Measurements from ENCODE around the gene ITGA3.

ITGA3 gene

GRCh38 chr17:50113624-50114320, 57.9 kb downstream of the ITGA3 start:
- POLR2A ChIA-PET: interaction anchor here (1.1 kb wide), 1 partner anchor 184 kb away, joined by 3 read pairs; no protein-coding TSS in a partner anchor
- no peak for DNase-seq (ENCODE audit: low read depth, low spot score)
- H3K4me3 ChIP-seq (ENCODE audit: low read depth, low read length): no peak overlapping the region
- no peak for TF ChIP-seq CTCF (IDR thresholded peaks at IDR 0.05; ENCODE audit: insufficient read depth, low read length, missing control alignments)
- CTCF ChIA-PET: interaction anchor here (0.8 to 10.0 kb wide), 17 partner anchors 9 to 187 kb away, joined by 3 to 92 read pairs (median 9); partner anchors contain the start of genes PDK2, PPP1R9B and SAMD14

- ChIA-PET POLR2A (interaction anchor here (1.1 kb wide), 2 partner anchors 9 to 183 kb away, joined by 3 read pairs; no protein-coding TSS in a partner anchor), CTCF (interaction anchor here (0.9 to 10.0 kb wide), 22 partner anchors 9 to 282 kb away, joined by 3 to 92 read pairs (median 8); partner anchors contain the start of genes LRRC59, PDK2, PPP1R9B and SAMD14)
- DNase-seq (ENCODE audit: low read depth, low spot score): no peak
- no peak overlapping the region for H3K4me3 ChIP-seq (ENCODE audit: low read depth, low read length)
- TF ChIP-seq CTCF (IDR thresholded peaks at IDR 0.05; ENCODE audit: insufficient read depth, low read length, missing control alignments): no peak
Observed at GRCh38 chr17:50114401-50114800, 58.5 kb downstream of the ITGA3 start.

- no peak for DNase-seq (ENCODE audit: low read depth, low spot score)
- POLR2A ChIA-PET: interaction anchor here (1.1 kb wide), 2 partner anchors 8 to 183 kb away, joined by 3 read pairs; no protein-coding TSS in a partner anchor
- TF ChIP-seq CTCF (IDR thresholded peaks at IDR 0.05; ENCODE audit: insufficient read depth, low read length, missing control alignments): peak; percentile 69
- CTCF ChIA-PET: interaction anchor here (0.9 to 10.0 kb wide), 25 partner anchors 7 to 282 kb away, joined by 3 to 92 read pairs (median 7); partner anchors contain the start of genes LRRC59, PDK2, PPP1R9B and SAMD14
- no peak overlapping the region for H3K4me3 ChIP-seq (ENCODE audit: low read depth, low read length)
Observed at GRCh38 chr17:50114849-50115357, 59.0 kb downstream of the ITGA3 start.

- H3K4me3 ChIP-seq (ENCODE audit: low read depth, low read length): no peak overlapping the region
- no peak for TF ChIP-seq CTCF (IDR thresholded peaks at IDR 0.05; ENCODE audit: insufficient read depth, low read length, missing control alignments)
- POLR2A ChIA-PET: interaction anchor here (1.1 kb wide), 1 partner anchor 7 kb away, joined by 3 read pairs; no protein-coding TSS in a partner anchor
- DNase-seq (ENCODE audit: low read depth, low spot score): no peak
- CTCF ChIA-PET: interaction anchor here (1.0 to 10.0 kb wide), 21 partner anchors 8 to 247 kb away, joined by 3 to 92 read pairs (median 7); partner anchors contain the start of genes PDK2, PPP1R9B and SGCA
Observed at GRCh38 chr17:50115756-50116155, 59.8 kb downstream of the ITGA3 start.

- H3K4me3 ChIP-seq (ENCODE audit: low read depth, low read length): no peak overlapping the region
- TF ChIP-seq CTCF (IDR thresholded peaks at IDR 0.05; ENCODE audit: insufficient read depth, low read length, missing control alignments): peak; percentile 56
- ChIA-PET POLR2A (interaction anchor here (1.1 kb wide), 1 partner anchor 75 kb away, joined by 3 read pairs; no protein-coding TSS in a partner anchor), CTCF (interaction anchor here (0.7 to 10.0 kb wide), 16 partner anchors 9 to 180 kb away, joined by 3 to 92 read pairs (median 5); partner anchors contain the start of gene SGCA)
- DNase-seq (ENCODE audit: low read depth, low spot score): no peak
Observed at GRCh38 chr17:50117202-50118051, 61.5 kb downstream of the ITGA3 start.
